RKO (cell line): Measurements from ENCODE around the gene DYNLT4.
A peak's percentile ranks its signal among the peaks of the same experiment; 100 is the strongest.
"Not testable (repeated sequence)": the region's sequence is repeated elsewhere in the genome, so short reads cannot be mapped to it uniquely, and the experiment has no call there.

Experiments used
- DNase-seq: peaks from one replicate; pipeline ENCODE4 v3.0.0-alpha.2; 2016; ENCODE audit warnings: low spot score

The DYNLT4 gene

DNA sequence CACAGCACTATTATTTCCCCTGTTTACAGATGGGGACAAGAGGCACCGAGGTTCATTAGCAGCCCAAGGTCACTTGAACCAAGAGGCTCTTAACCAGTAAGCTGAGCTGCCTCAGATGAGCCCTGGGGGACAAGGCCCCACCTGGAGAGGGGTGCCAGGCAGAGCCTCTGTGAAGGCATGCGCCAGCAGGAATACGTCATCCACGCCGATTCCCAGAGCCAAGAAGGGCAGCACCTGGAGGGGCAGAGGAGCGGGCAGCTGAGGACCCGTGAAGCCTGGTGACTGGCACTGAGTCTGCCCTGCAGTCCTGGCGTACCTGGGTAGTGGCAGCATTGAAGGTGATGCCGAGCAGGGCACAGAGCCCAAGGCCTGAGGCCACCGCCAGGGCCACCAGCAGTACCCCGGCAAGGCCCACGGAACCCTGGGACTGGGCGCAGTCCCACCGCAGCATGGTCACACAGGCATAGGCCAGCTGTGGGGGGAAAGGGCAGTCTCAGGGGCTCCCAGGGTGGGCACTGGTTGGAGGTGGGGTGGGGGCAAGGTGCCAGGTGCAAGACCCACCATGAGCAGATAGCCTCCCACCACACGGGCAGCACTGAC, 21.8 kb upstream of the DYNLT4 start:
- no peak for DNase-seq

DNA sequence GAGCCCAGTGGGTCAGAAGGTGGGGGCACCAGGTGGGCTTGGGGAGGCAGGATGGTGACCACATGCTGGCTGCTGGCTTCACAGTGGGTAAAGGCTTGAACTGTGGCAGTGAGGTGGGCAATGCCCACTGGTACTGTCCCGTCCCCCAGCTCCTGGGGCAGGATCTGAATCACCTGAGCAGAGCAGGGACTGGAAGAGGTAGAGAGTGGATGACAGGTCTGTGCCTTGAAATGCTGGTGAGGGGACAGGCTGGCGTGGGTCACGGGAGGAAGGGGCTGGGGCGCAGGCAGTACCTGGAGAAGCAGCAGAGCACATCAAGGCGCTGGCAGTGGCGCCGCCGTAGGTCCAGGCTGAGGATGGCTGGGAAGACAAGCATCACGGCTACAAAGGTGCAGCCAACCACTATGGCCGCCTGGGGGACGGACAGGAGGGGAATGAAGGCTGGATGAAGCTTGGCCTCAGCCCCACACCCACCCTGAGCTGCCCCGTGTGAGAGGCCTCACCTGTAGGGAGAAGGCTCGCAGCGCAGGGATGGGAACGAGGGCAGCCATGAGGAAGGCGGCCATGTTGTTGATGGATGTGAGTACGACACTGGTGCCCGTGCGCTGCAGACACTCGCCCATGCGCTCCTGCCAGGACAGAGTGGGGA, 21.0 kb upstream of the DYNLT4 start:
- no peak for DNase-seq

DNA sequence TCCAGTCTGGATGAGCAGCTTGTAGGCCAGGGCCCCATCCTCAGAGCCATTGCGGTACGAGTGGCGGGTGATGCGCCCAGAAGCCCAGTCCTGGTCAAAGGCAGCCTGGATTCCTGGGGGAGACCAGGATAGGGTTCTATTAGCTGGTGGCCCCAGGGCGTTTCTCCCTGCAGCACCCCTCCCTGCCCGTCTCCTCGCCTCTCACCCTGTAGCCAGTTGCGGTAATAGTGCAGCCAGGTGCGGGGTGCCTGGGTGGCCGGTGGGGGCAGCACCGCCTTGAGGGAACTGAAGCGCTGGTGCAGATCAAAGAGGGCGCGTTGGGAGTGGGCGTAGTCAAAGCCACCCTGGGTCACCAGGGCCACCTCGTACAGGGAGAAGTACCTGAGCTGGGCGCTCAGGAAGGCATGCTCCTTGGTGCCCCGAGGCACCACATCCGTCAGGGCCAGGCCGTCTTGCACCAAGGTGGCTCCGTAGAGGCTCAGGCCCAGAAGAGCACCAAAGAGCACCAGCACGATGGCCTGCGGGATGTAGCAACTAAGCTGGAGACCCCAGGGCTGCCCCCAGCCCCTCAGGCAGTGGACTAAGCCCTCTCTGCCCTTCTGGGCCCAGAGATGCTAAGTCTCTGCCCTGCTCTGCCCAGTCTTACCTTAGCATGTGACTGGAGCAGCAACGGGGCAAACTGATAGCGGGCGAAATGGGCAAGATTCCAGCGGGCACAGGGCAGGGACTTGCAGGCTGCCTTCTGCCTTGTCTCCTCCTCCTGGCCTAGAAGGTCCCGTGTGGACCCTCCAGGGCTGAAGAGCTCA, 20.2 kb upstream of the DYNLT4 start:
- DNase-seq: no peak

DNA sequence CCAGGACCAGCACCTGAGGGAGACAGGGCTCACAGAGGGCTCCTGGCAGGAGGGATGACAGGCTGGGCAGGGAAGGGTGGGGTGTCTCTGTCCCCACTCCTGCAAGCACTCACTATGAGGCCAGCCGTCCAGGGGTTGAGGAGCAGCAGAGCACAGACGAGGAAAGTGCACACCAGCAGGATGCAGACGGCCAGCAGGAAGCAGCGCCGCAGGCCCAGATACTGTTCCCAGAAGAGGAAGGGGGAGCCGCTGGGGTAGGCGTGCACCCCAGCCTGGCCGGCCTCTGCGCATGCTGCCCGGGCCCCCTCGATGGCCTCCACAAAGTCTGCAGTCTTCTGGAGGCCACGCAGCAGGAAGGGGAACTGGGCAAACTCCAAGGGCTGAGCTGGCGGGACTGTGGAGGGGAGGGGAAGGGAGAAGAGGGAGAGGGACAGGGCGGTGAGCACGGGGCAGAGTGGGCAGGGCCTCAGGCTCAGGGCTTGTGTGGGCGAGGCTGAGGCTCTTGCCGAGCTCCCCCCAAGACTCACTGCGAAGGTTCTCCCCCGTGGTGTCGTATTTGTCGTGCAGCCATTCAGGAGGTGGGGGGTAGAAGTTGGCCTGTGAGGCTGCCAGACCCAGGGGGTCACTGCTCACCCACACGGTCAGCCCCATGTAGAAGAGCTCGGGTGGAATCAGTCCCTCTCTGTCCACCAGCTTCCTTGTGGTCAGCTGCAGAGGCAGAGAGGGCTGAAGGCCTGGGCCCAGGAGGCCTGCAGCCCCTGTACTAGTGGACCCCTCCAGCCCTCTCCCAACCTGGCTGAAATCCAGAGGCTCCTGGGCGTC, 19.4 kb upstream of the DYNLT4 start:
- no peak for DNase-seq

DNA sequence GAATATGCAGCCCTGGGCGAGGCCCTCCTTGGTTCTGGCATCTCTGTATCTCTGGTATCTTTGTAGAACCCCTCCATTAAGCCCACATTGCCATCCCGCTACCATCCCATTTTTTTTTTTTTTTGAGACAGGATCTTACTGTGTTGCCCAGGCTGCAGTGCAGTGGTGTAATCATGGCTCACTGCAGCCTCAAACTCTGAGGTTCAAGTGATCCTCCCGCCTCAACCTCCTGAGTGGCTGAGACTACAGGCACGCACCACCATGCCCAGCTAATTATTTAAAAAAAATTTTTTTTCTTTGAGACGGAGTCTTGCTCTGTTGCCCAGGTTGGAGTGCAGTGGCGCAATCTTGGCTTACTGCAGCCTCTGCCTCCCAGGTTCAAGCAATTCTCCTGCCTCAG, 17.2 kb upstream of the DYNLT4 start:
- not testable (repeated sequence) for DNase-seq

DNA sequence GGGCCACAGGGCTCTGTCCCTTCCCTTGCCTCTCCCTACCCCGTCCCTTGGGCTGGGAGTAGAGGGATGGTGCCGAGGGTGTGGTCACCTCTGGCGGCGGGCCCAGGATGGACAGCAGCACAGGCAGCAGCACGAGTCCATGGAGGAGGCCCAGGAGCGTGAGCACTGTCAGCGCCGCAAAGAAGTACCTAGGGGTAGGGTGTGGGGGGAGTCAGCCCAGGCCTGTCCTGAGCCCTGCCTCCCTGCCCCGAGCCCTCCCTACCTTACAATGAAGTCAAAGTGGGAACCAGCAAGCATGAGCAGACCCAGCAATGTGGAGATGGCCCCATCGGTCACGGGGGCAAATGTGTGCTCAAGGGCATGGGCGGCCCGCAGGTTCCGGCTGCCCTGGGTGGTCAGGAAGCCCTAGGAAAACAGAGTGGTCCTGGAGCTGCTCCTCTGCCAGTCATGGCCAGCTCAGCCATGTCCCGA, 15.9 kb upstream of the DYNLT4 start:
- no peak for DNase-seq

DNA sequence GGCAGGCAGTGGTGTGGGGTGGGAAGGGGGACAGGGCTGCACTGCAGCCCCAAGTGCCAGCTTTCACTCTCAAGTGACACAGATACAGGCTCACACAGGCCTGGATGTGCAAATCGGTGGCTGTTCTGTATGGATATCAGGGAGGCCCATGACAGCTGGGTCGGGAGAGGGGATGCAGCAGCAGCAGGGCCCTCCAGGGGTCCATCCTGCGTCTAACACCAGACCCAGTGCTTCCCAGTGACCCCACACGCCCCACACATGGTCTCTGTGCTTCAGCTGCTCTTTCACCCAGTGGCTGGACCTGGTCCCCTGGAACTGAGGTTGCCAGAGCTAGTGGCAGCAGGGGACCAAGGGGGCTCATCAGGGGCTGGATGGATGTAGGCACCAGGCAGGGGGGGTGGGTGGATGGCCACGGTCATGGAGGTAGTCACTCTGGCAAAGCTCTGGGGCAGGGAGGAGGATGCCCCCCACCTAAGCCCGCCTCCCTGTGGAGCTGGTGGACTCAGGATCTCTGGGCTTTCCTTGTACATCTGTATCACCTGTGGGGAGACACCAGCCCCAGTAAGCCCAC, 15.1 kb upstream of the DYNLT4 start:
- no peak for DNase-seq

DNA sequence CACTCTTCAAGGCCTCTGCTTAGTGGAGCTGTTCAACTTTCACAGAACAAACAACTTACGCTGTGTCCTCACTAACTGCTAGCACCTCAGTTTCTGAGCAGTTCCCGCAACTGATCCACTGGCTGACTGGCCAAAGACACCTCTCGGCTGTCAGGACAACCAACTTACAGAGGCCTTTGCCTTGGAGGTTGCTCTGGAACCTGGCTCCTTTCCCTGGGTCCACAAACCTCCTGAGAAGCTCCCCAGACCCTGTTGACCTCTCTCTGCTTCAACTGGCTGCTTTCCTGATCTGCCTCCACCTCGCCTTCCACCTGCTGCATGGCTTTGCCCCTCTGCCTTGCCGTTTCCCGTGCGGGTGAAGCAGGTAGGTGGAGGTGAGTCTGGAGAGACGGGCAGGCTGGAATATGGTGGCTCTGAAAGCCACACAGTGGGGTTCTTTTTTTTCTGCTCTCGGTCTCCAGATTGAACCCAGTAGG, 14.1 kb upstream of the DYNLT4 start:
- DNase-seq: no peak

DNA sequence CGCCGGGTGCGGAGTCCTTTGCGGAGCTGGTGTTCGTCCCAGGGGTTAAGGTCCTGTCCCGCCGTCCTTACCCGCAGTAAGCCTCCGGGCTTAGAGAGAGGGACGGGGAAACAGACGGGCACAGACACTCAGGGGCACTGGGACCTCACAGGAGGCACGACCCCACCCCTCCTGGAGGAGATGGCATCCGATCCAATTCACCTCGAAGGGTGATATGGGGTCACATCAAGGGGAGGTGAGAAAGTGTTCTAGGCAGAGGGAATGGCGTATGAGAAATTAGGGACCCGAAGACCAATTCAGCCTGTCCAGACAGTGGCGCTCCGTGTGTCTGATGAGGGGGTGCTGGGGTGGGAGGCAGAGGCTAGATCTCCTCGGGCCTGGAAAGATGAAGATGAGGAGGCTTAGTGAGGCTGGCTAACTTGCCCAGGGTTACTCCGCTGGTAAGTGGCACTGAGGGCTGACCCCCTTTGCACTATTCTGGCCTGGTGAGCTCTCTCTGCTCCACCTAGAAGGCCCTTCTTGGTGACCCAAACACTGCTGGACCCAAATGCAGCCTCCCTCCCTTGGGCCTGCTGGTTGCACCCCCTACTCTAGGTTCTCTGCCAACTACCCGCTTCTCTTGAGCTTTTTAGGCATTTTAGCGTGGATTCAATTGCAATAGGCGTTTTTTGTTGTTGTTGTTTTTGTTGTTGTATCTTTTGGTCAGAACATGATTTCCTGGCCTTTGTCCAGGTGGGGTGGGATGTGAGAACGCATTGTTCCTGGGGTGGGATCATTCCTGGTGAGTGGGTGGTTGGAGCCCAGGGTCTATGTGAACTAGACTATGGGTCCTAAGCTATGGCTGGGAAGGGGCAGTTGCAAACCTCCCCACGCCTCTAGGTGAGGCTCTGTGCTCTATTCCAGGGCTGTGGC, 13.4 kb upstream of the DYNLT4 start:
- DNase-seq: no peak

DNA sequence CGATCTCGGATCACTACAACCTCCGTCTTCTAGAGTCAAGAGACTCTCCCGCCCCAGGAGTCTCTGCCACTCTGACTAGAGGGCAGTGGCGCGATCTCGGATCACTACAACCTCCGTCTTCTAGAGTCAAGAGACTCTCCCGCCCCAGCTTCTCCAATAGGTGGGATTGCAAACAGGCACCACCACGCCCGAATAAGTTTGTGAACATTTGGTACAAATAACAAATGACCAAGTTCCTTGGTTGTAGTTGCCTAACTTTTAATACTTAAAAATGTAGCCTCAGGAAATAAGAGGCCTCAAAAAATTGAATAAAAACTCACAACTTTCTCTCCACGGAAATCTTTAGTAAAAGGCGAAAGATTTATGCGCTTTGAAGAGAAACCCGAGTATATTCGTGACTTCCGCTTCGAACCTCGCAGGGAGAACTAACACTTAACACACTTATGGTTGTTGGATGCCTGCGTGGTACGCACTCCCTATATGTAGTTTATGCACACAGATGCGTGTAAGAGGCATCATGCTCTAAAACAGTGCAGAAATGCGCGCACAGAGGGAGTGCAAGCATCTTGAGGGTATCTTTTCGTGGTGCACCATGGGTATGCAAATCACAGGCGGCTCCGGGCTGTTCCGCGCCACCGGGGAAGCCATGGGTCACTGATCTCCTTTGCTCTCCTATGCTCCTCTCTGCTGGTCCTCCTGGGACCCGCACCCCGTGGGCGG, 12.6 kb upstream of the DYNLT4 start:
- DNase-seq: peak; percentile 96

DNA sequence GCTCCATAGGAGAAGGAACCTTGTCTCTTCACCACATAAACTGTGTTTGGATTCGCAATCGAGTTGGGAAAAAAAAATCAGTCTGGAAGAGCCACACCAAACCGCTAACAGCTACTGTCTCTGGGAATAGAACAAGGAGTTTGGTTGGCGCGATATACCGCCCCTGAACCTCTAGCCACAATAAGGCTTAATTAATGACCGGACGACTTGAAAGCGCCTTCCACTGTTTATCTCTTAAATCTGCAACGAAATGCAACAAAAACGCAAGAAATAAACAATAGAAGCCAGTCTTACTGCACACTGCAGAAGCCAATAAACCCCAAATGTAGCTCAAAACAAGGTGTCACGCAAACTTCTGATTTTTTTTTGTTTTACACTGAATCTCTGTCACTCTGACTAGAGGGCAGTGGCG, 12.1 kb upstream of the DYNLT4 start:
- no peak for DNase-seq

DNA sequence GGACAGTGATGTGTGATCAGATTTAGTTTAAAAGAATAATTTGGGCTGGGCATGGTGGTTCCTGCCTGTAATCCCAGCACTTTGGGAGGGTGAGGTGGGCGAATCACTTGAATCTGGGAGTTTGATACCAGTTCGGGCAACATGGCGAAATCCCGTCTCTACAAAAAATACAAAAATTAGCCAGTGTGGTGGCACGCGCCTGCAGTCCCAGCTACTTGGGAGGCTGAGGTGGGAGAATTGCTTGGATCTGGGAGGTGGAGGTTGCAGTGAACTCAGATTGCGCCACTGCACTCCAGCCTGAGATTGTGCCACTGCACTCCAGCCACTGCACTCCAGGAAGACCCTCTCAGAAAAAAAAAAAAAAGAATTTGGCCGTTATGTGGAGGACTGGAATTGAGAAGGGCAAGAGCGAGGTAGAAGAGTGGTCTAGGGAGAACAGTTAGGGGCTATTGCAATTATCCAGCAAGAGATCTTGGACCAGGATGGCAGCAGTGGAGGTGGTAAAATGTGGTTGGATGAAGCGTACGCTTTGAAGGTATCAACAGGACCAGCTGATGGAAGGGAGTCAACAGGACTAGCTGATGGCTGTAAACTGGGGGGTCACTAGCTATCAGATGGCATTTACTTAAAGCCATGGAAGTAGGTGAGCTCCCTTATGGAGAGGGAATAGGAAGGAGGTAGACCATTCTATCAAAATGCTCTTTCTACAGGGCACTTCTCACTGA, 10.8 kb upstream of the DYNLT4 start:
- no peak for DNase-seq

DNA sequence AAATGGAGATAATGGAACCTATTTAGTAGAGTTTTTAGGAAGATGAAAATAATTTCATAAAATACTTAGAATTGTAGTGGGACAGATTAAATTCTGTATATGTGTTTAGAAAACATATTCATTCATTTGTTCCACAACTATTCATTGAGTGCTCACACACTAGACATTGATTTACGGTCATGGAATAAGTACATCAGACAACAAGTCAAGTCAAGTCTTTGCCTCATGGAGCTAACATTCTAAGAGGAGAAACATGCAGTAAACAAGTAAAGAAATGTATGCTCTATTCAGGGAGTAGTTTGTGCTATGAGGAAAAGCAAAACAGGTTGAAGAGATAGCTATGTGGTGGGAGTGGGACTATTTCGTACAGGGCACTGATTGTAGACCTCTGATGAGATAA, 10.2 kb upstream of the DYNLT4 start:
- DNase-seq: no peak

DNA sequence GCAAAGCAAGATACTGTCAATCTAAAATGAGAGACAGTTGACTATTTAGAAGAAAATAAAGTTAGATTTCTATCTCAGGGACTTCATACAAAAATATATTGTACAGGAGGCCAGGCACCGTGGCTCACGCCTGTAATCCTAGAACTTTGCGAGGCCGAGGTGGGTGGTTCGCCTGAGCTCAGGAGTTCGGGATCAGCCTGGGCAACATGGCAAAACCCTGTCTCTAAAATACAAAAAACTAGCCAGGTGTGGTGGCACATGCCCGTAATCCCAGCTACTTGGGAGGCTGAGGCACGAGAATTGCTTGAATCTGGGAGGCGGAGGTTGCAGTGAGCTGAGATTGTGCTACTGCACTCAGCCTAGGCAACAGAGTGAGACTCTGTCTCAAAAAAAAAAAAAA, 8.8 kb upstream of the DYNLT4 start:
- DNase-seq: not testable (repeated sequence)

DNA sequence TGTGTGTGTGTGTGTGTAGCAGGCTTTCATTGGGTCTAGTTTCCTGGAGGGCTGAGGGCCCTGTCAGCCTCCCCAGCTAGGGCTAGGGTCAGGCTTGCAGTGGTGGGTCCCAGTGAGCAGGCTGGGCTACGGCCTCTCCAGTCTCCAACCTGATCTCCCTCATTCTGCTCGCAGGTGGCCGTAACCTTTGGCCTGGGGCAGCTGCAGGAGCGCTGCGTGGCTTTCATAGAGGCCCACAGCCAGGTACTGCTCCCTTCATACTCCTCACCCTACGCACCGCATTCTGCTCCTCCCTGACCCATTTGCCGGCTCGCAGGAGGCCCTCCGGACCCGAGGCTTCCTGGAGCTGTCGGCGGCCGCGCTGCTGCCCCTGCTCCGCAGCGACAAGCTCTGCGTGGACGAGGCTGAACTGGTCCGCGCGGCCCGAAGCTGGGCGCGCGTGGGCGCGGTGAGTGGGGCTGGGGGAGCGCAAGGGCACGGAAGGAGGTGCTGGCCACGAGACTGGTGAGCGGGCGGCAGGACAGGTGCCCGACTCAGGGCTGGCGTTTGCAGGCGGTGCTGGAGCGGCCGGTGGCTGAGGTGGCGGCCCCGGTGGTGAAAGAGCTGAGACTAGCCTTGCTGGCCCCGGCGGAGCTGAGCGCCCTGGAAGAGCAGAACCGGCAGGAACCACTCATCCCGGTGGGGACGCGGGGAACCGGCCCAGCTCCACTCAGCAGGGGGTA, 5.8 kb upstream of the DYNLT4 start:
- no peak for DNase-seq

DNA sequence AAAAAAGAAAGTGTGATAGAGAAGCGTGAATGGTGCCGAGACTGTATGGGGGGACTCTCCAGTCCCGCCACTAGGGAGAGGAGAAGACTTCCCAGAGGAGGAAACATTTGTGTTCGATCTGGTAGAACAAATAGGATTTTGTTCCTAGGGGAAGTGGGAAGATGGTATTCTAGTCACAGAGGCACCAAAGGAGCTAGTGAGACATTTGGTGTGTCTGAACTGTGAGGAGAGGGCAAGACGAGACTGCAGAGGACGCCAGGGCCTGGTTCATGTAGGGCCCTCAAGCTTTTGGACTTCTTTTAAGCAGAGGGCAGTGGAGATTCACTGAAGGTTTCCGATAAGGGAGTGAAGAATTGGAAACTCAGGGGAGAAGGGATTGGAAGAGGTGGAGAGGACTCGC, 4.1 kb upstream of the DYNLT4 start:
- no peak for DNase-seq

DNA sequence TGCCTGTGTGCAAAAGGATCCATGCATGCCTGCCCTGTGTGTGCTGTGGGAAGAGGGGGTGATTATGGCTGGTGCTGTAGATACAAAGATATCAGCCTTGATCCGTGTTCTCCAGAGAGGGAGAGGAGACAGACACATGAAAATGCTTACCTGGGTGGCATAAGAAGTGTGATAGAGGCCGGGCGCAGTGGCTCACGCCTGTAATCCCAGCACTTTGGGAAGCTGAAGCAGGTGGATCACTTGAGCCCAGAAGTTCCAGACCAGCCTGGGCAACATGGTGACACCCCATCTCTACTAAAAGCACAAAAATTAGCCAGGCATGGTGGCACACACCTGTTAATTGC, 3.6 kb upstream of the DYNLT4 start:
- not testable (repeated sequence) for DNase-seq

DNA sequence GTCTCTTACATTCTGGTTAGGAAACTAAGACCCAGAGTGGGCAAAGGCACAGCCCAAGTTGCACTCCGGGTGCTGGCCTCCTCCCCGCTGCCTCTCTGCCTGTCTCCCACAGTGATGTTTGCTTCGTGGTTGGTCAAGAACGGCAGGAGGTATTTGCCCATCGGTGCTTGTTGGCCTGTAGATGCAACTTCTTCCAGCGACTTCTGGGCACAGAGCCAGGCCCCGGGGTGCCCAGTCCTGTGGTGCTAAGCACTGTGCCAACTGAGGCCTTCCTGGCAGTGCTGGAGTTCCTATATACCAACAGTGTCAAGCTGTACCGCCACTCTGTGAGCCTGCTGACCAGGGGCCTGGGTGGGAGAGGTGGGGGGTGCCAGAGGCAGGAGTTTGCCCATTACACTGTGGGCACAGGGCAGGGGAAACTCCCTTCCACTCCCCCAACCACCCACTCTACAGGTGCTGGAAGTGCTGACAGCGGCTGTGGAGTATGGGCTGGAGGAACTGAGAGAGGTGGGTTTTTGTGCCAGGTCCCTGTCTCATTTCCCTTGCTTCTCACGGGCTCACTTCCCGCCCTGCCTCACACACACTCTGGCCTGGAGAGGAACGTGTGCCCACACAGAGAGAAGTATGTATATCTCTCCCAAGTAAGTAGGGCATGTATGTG, 3.1 kb upstream of the DYNLT4 start:
- DNase-seq: no peak
